Neural cell (in vitro differentiated cells): Measurements from ENCODE around the gene MTX3. TPM values are rescaled to one million over a fixed set of nuclear protein-coding genes. Genes with fewer than 3 reads are reported as not detected.

ENCODE experiments used
- H2AFZ ChIP-seq: fragments of 200-600, 300-800 bp; sonication (generic), shearing (Covaris generic); 2 replicates; pipeline ENCODE4 v1.6.0; 2014; ENCODE audit warnings: low read depth, mild to moderate bottlenecking, antibody characterized with exemption, low read length, moderate library complexity
- H3F3A ChIP-seq: fragments of 200-600 bp; shearing (Covaris generic); 2 replicates; pipeline ENCODE4 v1.6.1; 2016; ENCODE audit warnings: mild to moderate bottlenecking, moderate library complexity, mixed read lengths, antibody characterized with exemption, low read length; ENCODE audit not compliant: insufficient read depth, poor library complexity, severe bottlenecking
- H3K27ac ChIP-seq: fragments of 200-600, 300-800 bp; sonication (generic), shearing (Covaris generic); 2 replicates; pipeline ENCODE4 v1.5.1; 2014; ENCODE audit warnings: mild to moderate bottlenecking, low read length, moderate library complexity
- H3K27me3 ChIP-seq: fragments of 300-800, 200-600 bp; sonication (generic), shearing (Covaris generic); 2 replicates; pipeline ENCODE4 v1.6.0; 2014; ENCODE audit warnings: mild to moderate bottlenecking, low read depth, low read length, moderate library complexity; ENCODE audit not compliant: insufficient read depth
- H3K36me3 ChIP-seq: fragments of 300-800, 200-600 bp; sonication (generic), shearing (Covaris generic); 2 replicates; pipeline ENCODE4 v1.5.1; 2014; ENCODE audit warnings: mild to moderate bottlenecking, antibody characterized with exemption, low read length, moderate library complexity; ENCODE audit not compliant: insufficient read depth
- H3K4me2 ChIP-seq: fragments of 300-800, 200-600 bp; sonication (generic), shearing (Covaris generic); 2 replicates; pipeline ENCODE4 v1.6.0; 2014; ENCODE audit warnings: mild to moderate bottlenecking, low read length
- H3K4me3 ChIP-seq: fragments of 300-800, 200-600 bp; sonication (generic), shearing (Covaris generic); 2 replicates; pipeline ENCODE4 v1.5.1; 2014; ENCODE audit warnings: mild to moderate bottlenecking, low read length, moderate library complexity
- H3K79me2 ChIP-seq: fragments of 200-600 bp; shearing (Covaris generic); replicated peaks from 2 replicates; pipeline ENCODE4 v1.6.0; 2014; ENCODE audit warnings: mild to moderate bottlenecking, low read length, moderate library complexity; ENCODE audit not compliant: insufficient read depth
- H3K9ac ChIP-seq: fragments of 300-800, 200-600 bp; sonication (generic), shearing (Covaris generic); 2 replicates; pipeline ENCODE4 v1.6.1; 2016; ENCODE audit warnings: mild to moderate bottlenecking, low read length, mixed read lengths
- H3K9me2 ChIP-seq: fragments of 200-600 bp; shearing (Covaris generic); 2 replicates; pipeline ENCODE4 v1.6.1; 2016; ENCODE audit warnings: mild to moderate bottlenecking, low read length, mixed read lengths; ENCODE audit not compliant: insufficient read depth
- H3K9me3 ChIP-seq: fragments of 200-600, 300-800 bp; sonication (generic), shearing (Covaris generic); 2 replicates; pipeline ENCODE4 v1.6.1; 2016; ENCODE audit warnings: mild to moderate bottlenecking, mixed run types, low read length, moderate library complexity, mixed read lengths
- H4K20me1 ChIP-seq: fragments of 200-600 bp; shearing (Covaris generic); 2 replicates; pipeline ENCODE4 v1.6.1; 2016; ENCODE audit warnings: mild to moderate bottlenecking, mixed run types; ENCODE audit not compliant: insufficient read depth
- CTCF ChIP-seq: fragments of 450-650 bp; IDR thresholded peaks from 2 replicates; pipeline ENCODE4 v1.5.1; 2014; ENCODE audit warnings: antibody characterized with exemption, mild to moderate bottlenecking, moderate library complexity; ENCODE audit not compliant: poor library complexity, severe bottlenecking
- EP300 ChIP-seq: fragments of 450-650 bp; conservative IDR thresholded peaks from 2 replicates; pipeline ENCODE4 v1.6.1; 2014; ENCODE audit warnings: antibody characterized with exemption, mild to moderate bottlenecking, moderate library complexity; ENCODE audit not compliant: poor library complexity, severe bottlenecking
- EZH2 ChIP-seq: fragments of 200-600, 300-800 bp; shearing (Covaris generic), sonication (generic); IDR thresholded peaks from 2 replicates; pipeline ENCODE4 v1.6.1; 2014; ENCODE audit warnings: antibody characterized with exemption, low read length, borderline replicate concordance, mild to moderate bottlenecking; ENCODE audit not compliant: insufficient read depth, poor library complexity, severe bottlenecking
- MXI1 ChIP-seq: fragments of 450-650 bp; conservative IDR thresholded peaks from 2 replicates; pipeline ENCODE4 v1.6.1; 2014; ENCODE audit warnings: antibody characterized with exemption, mild to moderate bottlenecking; ENCODE audit not compliant: poor library complexity, severe bottlenecking
- POLR2AphosphoS5 ChIP-seq: IDR thresholded peaks from 2 replicates; pipeline ENCODE4 v1.6.1; 2012
- RAD21 ChIP-seq: fragments of 450-650 bp; conservative IDR thresholded peaks from 2 replicates; pipeline ENCODE4 v1.6.1; 2014; ENCODE audit warnings: antibody characterized with exemption, mild to moderate bottlenecking, moderate library complexity
- REST ChIP-seq: IDR thresholded peaks from 2 replicates; pipeline ENCODE4 v1.6.1; 2012; ENCODE audit warnings: borderline replicate concordance
- SMC3 ChIP-seq: fragments of 450-650 bp; conservative IDR thresholded peaks from 2 replicates; pipeline ENCODE4 v1.6.1; 2014; ENCODE audit warnings: antibody characterized with exemption, mild to moderate bottlenecking, moderate library complexity; ENCODE audit not compliant: poor library complexity
- TAF1 ChIP-seq: IDR thresholded peaks from 2 replicates; pipeline ENCODE4 v1.6.1; 2012; ENCODE audit warnings: low read depth
- polyA plus RNA-seq: library from polyadenylated mRNA; depleted of rRNA; stranded (reverse); fragments of >200 nt; gene quantifications from 2 replicates; pipeline ENCODE4 v1.2.3, GENCODE V29; 2014
- small RNA-seq, 3 experiments: library from RNA; depleted of rRNA; stranded (forward); fragments of <200 nt; gene quantifications; one replicate each; pipeline ENCODE3, GENCODE V24; 2012

MTX3 gene
- polyA plus RNA-seq, 1 donor from 2014 or later = 20.8 TPM

GRCh38 chr5:79931409-79931808 is 59.7 kb downstream of the MTX3 start:
- Histone ChIP-seq H3K27me3 (no peaks in the 10 kb centered on the region), H3K9me2 (no peaks in the 10 kb centered on the region), H3K79me2 (no peaks in the 10 kb centered on the region), H4K20me1 (no peaks in the 10 kb centered on the region), H3F3A (no peaks in the 10 kb centered on the region), H3K27ac (no peak overlapping the region), H3K9ac (no peak overlapping the region), H3K4me3 (no peak overlapping the region), H3K36me3 (no peaks in the 10 kb centered on the region), H3K4me2 (no peak overlapping the region), H2AFZ (no peak overlapping the region), H3K9me3 (no peaks in the 10 kb centered on the region)
- no peak for TF ChIP-seq TAF1
- TF ChIP-seq CTCF = no peak
- TF ChIP-seq EP300 = no peak
- no peak for TF ChIP-seq EZH2
- no peak for TF ChIP-seq SMC3
- no peak for TF ChIP-seq RAD21

- Histone ChIP-seq H3K27me3 (no peaks in the 10 kb centered on the region), H3K9me2 (no peaks in the 10 kb centered on the region), H2AFZ (no peak overlapping the region), H3K9ac (no peak overlapping the region), H3F3A (no peaks in the 10 kb centered on the region), H4K20me1 (no peaks in the 10 kb centered on the region), H3K27ac (no peak overlapping the region), H3K36me3 (no peaks in the 10 kb centered on the region), H3K4me2 (no peak overlapping the region), H3K4me3 (no peak overlapping the region), H3K9me3 (no peaks in the 10 kb centered on the region), H3K79me2 (no peaks in the 10 kb centered on the region)
- TF ChIP-seq REST = no peak
- no peak for TF ChIP-seq CTCF
- no peak for TF ChIP-seq EZH2
- no peak for TF ChIP-seq EP300
- TF ChIP-seq RAD21 = no peak
- TF ChIP-seq MXI1 = no peak
- TF ChIP-seq POLR2AphosphoS5 = no peak
- no peak for TF ChIP-seq SMC3
- TF ChIP-seq TAF1 = no peak
Measured at GRCh38 chr5:79929095-79929494, 62.0 kb downstream of the MTX3 start.

Small RNA genes within 50 kb of the gene (small RNA-seq; reads per million reads assigned to genes)
- gene TRMT112P2 = 0 reads per million in 3 experiments

Other genes with a start within 250 kb of the MTX3 start
- 6.3 TPM in 2 replicates for gene THBS4, start 44.1 kb upstream of the MTX3 start, polyA plus RNA-seq